Stimulated activated CD4-positive, alpha-beta T cell treated with anti-CD3 and anti-CD28 coated beads, Interleukin-1b, Interleukin-23, amount 100 ng/mL, for 1 hour (primary cell): ENCODE measurements around the gene RPH3AL.
"Not testable (repeated sequence)": the region's sequence is repeated elsewhere in the genome, so short reads cannot be mapped to it uniquely, and the experiment has no call there.

ENCODE experiments used
- DNase-seq, 2 donors: peaks; one replicate each; pipeline ENCODE4 v3.0.0-alpha.2; 2020; ENCODE audit warnings: low read depth in 2 of 2

Gene RPH3AL

DNA sequence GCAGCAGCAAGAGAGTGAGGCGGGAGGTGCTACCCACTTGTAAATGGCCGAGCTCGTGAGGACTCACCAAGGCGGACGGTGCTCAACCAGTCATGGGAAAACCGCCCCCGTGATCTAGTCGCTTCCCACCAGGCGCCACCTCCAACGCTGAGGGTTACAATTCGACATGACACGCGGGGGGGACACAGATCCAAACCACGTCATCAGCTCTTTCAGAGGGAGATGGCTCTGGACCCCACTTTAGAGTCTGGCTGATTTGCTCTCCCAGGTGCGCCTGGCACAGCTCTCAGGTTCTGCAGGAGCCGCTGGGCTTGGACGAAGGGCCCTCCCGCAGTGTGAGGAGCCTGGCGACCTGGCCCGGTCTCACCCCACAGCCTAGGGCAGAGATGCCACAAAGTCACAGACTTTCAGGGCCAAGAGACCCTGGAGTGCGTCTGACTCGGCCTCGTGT lies 150.1 kb downstream of the RPH3AL start:
- no peak for DNase-seq

DNA sequence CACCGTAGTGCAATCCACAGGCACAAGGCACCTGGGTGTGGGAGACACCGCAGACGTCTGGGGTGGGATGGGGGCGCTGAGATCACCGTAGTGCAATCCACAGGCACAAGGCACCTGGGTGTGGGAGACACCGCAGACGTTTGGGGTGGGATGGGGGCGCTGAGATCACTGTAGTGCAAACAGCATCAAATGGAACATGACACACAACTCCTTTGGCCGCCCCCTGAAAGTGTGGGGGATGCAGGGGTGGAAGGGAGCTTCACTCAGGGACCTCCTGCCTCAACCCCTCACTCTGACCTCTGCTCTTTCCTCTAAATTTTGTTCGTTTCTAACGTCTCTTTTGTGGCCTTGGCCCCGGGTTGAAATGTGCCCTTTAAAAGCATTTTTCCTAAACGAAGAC lies 150.9 kb downstream of the RPH3AL start:
- DNase-seq = not testable (repeated sequence)

DNA sequence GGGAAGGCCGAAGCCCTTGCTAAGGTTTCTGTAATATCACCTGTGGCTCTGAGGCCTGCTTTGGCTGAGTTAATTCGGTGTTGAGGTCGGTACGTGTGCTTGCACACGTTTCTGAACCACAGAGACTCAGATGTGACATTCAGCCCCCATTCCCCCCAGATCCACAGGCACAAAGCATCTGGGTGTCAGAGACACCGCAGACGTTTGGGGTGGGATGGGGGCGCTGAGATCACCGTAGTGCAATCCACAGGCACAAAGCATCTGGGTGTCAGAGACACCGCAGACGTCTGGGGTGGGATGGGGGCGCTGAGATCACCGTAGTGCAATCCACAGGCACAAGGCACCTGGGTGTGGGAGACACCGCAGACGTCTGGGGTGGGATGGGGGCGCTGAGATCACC lies 151.3 kb downstream of the RPH3AL start:
- DNase-seq = not testable (repeated sequence)

DNA sequence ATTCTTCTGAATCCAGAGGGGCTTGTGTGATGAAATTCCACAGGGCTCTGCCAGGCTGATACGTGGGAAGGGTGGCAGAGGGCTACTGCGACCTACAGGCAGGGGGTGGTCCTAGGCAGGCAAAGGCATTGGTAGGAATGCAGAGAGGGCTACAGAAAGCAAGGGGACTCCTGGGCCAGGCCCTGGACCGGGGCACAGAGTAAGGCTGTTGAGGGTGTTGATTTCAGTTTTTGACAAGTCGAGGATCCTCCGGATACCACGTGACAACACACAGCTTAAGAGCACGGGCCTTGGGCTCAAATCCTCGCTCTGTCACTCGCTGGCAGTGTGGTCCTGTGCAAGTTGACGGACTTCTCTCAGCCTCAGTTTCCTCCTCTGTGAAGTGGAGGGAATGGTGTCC lies 152.0 kb downstream of the RPH3AL start:
- DNase-seq = no peak

DNA sequence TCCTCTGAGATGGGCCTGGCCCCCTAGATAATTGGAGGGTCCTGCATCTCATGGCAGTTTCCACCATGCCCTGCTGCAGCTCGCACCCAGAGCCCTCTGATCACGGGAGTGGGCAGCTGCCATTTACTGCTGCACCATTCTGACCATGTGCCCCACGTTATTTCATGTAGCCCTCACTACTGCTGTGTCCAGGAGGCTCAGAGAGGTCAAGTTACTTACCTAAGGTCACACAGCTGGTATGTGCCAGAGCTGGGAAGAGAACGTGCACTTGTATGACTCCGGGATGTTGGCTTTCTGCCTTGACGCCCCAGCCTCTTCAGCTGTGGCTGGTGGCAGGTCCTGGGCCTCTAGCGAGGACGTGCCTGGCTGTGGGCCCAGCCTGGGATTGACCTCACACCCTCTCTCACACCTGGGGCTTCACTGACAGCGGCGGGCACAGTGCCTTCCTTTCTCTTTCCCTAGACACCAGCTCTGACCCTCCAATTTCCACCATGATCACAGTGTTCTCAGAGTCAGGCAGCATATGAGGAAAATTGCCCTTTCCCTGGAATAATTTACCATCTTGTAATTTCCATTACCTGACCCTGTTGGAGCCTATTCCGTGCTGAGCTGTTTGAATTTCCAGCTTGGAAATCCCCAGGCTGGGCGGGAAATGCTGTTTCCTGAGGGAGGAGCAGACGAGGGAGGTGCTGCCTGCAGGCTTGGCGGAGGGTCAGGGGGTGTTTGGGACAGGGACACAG lies 152.6 kb downstream of the RPH3AL start:
- DNase-seq = no peak

DNA sequence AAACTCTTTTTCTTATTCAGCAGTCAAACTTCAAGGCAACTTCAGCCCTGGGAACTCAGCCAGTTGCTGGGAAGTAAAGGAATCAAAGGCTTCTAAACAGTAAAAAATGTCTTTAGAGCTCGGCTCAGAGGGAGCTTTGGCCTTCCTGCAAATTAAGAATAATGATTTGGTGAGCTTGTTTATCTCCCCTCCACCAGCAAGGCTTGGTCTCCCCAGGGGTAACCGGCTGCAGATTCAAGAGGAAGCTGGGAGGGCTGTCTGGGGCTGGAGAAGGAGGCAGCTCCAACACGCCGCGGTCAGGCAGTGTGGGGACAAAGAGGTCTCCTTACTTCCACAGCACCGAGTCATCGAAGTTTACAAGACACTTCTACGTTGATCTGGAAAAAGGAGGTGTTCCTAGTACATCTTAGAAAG lies 153.4 kb downstream of the RPH3AL start:
- DNase-seq = no peak

DNA sequence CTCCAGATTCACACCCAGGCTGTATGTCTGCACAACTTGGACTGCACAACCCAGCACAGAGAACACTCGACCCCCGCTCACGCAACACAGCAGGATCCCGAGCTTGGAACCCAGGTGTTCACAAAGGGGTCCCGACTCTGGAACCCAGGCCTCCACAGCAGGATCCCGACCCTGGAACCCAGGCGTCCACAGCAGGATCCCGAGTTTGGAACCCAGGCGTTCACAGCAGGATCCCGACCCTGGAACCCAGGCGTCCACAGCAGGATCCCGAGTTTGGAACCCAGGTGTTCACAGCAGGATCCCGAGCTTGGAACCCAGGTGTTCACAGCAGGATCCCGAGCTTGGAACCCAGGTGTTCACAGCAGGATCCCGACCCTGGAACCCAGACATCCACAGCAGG lies 154.4 kb downstream of the RPH3AL start:
- not testable (repeated sequence) for DNase-seq

DNA sequence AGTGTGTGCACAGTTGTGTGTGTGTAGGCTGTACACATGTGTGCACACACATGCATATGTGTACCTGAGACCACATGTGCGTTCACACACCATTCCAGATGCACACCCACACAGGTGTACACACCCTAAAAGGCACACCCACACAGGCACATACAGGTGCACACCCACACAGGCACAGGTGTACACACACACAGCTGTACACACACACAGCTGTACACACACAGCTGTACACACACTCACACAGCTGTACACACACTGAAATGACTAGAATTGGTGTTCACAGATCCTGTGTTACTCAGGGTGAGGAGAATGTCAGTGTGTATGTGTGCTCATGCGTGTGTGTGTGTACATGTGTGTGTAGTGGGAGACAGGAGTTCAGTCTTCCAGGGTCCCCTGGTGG lies 155.3 kb downstream of the RPH3AL start:
- no peak for DNase-seq

DNA sequence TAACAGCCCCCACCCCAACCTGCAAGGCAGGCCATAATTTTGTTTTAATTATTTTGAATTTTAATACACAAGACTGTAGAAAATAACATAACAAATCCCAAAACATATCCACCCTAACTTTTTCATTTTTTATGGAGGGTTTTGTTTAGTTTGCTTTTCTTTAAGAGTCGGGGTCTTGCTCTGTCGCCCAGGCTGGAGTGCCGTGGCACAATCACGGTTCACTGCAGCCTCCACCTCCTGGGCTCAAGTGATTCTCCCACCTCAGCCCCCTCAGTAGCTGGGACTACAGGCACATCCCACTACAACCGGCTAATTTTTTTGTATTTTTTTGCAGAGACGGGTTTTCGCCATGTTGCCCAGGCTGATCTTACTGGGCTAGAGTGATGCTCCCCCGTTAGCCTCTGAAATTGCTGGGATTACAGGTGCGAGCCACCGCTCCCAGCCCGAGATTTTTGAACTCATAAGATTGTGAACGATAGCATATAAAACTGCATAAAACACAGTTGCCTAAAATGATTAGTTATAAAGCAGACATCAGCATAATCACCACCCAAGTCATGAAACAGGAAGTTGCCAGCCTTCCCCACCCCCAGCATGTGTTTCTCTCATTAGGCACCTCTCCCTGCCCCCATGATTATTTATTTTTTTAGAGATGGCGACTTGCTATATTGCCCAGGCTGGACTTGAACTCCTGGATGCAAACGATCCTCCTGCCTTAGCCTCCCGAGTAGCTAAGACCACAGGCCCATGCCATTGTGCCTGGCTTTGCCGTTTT lies 157.6 kb downstream of the RPH3AL start:
- no peak for DNase-seq

DNA sequence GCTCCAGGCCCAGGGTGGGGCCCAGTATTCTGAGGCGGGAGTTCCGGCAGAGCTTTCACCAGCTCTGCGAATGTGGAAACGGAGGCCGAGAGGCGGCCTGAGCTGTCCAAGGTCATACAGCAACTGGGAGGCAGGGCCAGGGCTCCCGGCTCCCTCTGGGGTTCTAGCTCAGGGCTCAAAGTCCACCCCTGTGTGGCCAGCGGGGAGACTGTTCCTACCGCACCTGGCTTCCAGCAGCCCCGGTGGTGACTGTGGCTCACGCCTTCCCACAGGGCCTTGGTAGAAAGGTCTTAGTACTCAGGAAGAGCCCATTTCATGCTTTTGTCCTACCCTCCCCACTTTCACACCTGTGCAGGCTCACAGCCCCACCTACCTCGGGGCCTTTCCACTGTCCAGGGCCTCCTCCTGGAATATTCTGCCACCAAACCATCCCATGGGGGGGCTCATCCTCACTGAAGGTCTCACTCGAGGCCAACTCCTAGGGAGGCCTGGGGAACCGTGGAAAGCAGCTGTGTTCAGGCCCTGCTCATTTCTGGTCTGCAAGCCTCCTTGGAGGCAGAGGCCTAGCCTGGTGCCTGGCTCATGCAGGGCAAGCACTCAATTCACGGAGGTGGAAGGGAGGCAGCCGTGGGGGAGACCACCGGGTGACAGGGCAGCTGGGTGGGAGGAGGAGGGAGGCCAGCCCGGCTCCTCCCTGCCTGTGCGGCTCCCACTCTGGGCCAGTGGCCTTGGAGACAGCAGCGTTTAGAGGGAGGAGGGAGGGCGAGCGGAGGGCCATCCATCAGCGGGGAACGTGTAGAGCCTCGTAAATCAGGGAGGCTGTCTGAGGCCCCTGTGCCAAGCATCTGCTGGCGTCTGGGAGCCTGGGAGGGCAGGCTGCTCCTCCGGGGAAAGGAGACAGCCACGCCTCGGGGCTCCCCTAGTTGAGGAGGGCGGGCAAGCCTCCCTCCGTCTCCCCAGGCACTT lies 158.5 kb downstream of the RPH3AL start:
- no peak for DNase-seq

DNA sequence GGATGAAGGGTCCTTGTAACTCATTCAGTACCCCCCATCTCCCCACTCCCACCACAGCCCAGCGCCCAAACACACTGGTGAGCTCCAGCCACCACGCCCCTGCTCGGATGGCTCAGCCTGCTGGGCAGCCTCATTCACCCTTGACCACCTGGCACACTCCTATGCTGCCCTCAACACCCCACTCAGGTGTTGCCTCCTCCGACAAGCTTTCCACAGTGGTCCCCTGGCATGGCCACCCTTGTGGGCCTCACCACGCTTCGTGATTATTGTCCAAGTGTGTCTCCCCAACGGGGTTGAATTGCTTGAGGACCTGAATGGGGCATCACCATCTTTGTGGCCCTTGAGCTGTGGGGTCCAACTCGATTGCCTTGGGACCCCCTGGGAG lies 159.2 kb downstream of the RPH3AL start:
- no peak for DNase-seq

DNA sequence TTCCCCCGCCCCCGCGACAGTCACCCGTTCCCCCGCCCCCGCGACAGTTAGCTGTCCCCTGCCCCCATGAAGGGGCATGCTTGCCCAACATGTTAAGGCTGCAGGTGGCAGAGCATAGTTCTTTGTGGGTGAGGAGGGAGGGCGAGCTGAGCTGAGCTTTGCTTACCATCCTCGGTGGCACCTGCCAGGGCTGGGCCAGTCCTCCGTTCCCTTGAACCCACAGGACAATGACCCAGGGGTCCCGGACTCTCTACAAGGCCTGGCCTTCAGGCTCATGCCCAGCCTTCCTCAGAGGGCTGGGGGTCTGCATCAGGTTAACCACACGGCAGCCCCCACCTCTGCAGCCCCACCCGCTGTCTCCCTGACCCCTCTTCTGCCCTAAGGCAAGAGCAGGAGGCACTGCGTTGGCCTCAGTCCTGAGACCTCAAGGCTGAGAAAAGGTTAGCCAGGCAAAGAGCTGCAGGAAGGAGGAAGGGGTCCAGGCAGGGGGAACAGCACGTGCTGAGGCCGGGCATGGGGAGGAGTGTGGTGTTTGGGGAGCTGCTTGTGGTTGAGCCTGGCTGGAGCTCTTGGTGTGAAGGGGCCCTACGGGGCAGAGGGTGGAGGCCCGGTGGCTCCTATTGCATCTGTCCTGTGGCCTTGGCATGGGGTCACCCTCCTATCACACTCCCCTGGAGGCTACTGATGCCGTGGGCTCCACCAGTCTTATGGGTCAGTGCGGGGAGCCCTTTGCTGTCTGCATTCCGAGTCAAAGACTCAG lies 159.8 kb downstream of the RPH3AL start:
- no peak for DNase-seq

DNA sequence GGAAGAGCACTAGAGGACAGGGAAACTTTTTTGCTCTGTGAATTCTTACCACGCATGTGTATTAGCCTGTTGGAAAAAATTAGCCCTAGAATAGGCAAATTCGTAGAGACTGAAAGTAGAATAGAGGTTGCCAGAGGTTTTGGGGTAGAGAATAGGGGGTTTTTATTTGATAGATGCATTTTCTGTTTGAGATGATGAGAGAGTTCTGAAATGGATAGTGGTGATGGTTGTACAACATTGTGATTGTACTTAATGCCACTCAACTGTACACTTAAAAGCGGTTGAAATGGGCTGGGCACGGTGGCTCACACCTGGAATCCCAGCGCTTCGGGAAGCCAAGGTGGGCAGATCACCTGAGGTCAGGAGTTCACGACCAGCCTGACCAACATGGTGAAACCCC lies 163.2 kb downstream of the RPH3AL start:
- no peak for DNase-seq

DNA sequence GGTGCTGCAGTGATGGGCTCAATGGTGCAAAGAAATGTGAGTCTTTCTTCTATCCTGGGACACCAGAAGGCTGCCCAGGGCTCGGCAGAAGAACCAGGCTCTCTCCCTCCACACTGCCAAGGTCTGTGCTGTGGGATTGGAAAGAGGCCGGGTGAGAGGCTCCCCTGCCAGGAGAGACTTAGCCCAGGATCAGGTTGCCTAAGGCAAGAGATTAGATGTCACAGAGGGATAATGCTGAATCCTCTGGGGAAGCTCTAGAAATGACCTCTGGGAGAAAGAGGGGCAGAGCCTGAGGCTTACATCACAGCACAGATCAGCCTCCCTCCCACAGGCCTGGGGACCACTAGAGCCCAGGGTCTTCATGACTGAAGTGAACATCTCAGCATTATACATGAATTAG lies 165.5 kb downstream of the RPH3AL start:
- no peak for DNase-seq

DNA sequence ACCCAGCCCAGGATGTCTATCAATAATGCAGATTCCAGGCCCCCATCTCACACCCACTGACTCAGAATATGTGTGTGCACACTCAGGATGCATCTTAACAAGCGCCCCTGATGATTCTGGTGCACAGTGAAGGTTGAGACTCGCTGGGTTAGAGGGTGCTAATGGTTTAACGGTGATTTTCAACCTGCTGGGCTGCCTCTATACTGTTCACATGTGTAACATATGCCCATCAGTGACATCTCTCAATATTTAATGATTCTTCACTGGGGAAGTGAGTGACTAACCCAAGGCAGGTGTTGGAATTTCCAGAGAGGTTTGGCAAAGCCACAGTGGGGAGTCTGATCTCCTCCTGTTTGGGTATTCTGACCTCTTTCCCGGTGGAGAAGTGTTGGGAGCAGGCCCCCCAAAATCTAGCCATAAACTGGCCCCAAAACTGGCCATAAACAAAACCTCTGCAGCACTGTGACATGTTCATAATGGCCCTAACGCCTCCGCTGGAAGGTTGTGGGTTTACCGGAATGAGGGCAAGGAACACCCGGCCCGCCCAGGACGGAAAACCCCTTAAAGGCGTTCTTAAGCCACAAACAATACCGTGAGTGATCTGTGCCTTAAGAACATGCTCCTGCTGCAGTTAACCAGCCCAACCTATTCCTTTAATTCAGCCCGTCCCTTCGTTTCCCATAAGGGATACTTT lies 167.0 kb downstream of the RPH3AL start:
- no peak for DNase-seq

DNA sequence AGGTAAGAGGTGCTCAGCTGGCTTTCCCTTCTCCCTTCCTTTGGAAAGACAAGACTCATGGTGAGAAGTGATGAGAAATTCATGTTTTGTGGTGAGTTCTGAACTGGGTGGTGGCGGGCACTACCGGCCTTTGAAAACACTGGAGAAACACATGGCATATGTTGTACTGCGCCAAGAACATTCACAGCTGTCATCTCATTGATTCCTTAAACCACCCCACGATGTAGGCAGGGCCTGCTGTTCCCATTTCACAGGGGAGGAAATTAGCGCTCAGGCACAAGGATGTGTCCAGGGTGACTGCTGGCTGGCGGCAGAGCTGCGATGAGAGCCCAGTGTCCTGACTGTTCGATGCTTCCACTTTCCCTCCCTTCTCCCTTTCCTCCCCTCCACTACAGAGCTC lies 169.6 kb downstream of the RPH3AL start:
- DNase-seq = no peak

DNA sequence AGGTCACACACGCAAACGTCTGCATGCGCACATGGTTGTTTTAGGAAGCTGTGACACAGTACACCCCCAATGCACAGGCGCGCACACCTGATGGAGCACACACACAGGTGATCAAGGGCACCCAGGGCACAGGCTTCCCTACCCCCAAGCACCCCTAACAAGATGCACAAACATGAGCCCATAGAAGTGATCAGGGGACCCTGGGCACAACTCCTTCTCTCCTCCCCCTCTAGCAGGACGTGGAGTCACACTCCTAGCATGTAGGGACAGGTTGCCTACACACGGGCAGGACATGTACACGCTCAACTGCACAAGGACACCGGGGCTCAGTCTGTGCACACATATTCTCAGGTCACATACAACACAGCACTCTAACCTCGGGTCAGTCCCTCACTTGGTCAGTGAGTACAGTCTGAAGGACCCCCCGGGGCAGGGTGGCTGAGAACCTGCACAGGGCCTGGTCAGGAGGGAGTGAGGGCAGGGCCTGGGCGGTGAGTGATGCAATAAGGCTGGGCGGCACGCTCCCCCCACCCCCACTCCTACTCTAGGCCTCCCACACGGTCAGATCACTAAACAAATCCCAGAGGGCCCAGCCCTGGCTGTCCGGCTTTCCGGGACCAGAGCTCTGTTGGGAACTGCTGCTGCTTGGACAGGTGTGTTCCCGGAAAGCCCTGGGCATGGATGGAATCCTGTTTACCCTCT lies 170.4 kb downstream of the RPH3AL start:
- no peak for DNase-seq

DNA sequence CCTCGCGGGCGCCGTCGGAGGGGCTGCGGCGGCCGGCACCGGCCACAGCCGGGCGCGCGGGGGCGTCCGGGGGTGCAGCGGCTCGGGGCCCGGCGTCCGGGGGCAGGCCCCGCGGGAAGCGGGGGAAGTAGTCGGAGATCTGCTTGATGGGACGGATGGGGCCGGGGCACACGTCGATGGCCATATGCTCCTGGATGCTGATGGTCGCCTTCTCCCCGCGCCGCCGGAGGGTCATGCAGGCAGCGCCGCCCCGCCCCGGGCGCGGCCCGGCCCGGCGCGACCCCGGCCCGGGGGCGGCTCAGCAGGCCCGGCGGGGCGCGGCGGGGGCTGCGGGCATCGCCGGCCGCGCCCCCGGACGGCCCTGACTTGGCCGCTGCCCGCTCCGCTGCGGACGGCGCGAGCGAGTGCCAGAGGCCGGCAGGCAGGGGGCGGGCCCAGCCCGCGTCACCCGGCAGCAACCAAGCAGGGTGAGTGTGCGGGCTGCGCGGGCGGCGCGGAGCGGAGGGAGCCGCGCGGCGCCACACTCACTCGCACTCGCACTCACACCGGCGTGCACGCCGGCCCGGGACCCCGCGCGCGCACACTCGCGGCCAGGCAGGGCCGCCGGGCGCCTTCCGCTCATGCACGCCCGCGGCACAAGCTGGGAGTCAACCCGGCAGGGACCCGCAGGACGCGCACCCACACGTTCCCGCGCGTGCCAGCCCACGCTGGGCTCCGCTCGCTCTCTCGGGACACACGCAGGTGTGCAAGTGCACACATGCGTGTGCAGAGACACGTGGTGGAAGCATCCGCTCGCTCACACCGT lies 171.2 kb downstream of the RPH3AL start, which contains the start of gene DOC2B:
TSS of gene DOC2B (minus strand) at position 406 of the 805 bp plus-strand sequence. CDS start at position 235, 171 bp downstream.
- DNase-seq = no peak
